Measurements from ENCODE around the gene KRT33A.

The KRT33A gene

DNA sequence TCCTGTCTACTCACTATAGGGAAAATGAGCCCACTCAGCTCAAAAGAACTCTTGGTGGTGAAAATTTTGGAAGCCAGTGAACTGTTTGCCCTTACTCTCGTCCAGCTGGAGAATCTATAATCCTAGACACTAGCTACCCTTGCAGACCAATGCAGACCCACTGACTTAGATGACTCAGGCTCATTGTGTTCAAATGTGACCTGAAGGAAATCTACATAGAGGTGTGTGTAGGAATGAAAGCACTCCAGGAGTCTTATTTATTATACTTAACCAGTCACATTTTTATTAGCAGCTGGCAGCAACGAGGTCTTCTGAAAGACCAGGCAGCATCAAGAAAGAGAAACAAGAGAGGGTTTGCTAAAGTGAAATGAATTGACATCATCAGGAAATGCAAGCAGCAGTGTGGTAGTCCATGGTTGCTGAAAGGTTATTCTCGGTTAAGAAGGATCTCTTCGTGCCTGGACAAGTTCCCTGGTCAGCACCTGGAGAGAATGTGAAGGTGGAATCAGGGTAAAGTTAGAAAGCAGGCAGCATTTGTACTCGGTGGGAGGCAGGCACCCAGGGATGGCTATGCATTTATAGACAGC lies 49.3 kb downstream of the KRT33A start:
- no peak for DNase-seq

DNA sequence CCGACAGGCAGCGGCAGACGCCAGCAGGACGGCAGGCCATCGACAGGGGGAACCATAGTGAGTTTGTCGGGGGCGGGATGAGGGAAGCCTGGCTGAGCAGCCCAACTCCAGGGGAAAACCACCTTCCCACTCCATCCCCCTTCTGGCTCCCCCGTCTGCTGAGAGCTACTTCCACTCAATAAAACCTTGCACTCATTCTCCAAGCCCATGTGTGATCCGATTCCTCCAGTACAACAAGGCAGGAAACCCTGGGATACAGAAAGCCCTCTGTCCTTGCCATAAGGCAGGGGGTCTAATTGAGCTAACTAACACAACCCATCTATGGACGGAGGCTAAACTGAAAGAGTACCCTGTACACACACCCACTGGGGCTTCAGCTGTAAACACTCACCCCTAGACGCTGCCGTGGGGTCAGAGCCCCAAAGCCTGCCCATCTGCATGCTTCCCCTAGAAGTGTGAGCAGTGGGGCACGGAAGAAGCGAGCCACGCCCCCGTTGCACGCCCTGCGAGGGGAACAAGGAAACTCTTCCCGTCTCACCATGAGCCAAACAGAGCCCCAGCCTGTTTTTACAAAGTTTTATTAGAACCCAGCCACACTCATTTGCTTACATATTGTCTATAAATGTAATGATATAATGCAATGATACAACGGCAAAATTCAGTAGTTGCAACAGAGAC lies 52.0 kb downstream of the KRT33A start:
- DNase-seq, result no peak

DNA sequence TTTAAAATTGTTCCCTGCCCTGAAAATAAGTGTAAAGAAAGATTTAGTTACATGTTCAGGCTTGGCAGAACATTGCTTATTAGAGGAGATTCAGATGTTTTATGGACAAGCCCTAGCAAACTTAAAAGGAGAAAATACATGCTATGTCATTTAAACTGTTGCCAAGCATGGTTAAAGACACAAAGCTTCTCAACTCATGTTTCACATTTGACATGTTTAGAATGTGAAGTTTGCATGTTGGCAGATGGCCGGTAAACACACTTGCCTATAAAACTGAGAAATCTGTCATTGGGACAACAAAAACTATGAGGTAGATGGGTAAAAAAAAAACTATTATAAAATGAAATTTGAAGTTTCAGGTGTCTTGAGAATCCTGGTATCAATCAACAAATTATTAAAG lies 53.8 kb downstream of the KRT33A start:
- no peak for DNase-seq
